HepG2 (cell line): ENCODE data around the gene ADAMTSL4. TPM values are rescaled to one million over a fixed set of nuclear protein-coding genes. Genes with fewer than 3 reads are reported as not detected.
"Not testable (repeated sequence)": the region's sequence is repeated elsewhere in the genome, so short reads cannot be mapped to it uniquely, and the experiment has no call there.

ENCODE experiments used
- ATAC-seq: fragments of 200-7000 bp; cut with Tn5 transposase; 3 replicates; pipeline ENCODE4 v1.9.1; 2020; ENCODE audit warnings: mild to moderate bottlenecking, moderate library complexity
- BruUV-seq: library from RNA; stranded (reverse); fragments of 400-500 nt; replicated peaks from 2 replicates; lab custom pipeline; 2021; lab: Mats Ljungman, UMichigan
- CTCF ChIA-PET: fragments of 300-600 bp; formaldehyde crosslinking; extraction: SDS; loops from one replicate; lab custom pipeline; 2021; ENCODE audit warnings: low total read pairs, inconsistent platforms, low intra/inter-chr PET ratio; lab: Yijun Ruan, JAX
- POLR2A ChIA-PET: fragments of 350-600 bp; sonication (Branson Sonifier 250); formaldehyde crosslinking; loops from one replicate; lab custom pipeline; 2020; ENCODE audit warnings: antibody characterized with exemption, inconsistent platforms; lab: Yijun Ruan, JAX
- DNase-seq: peaks from one replicate; pipeline ENCODE4 v3.0.0-alpha.2; 2015; ENCODE audit warnings: low spot score
- FAIRE-seq: peaks from 3 replicates; lab custom pipeline; 2011; peaks lifted over from hg19 to GRCh38; lab: Jason Lieb, UNC
- H2AFZ ChIP-seq: one replicate; pipeline ENCODE4 v1.6.1; 2011; ENCODE audit warnings: low read length, inconsistent platforms
- H3K27ac ChIP-seq: fragments of 300-600 bp; 3 replicates; pipeline ENCODE4 v1.8.0; 2011; ENCODE audit warnings: mixed run types, mild to moderate bottlenecking, mixed read lengths, low read length, inconsistent platforms; ENCODE audit not compliant: insufficient read depth; ENCODE audit errors: extremely low read length
- H3K27me3 ChIP-seq, 2 experiments: fragments of 200-600 bp in 1 of 2; 2 replicates in 1 of 2; 3 replicates in 1 of 2; pipeline versions ENCODE4 v1.6.0 to v1.8.0; 2011; ENCODE audit warnings: low read length in 2 of 2, mild to moderate bottlenecking in 2 of 2, moderate library complexity in 2 of 2, inconsistent platforms in 1 of 2; ENCODE audit not compliant: insufficient read depth in 2 of 2, control insufficient read depth in 1 of 2
- H3K36me3 ChIP-seq, 2 experiments: fragments of 200-600 bp in 1 of 2; replicated peaks in 1 of 2; 2 replicates in 1 of 2; 3 replicates in 1 of 2; pipeline versions ENCODE4 v1.5.1 to v1.8.0; 2011; ENCODE audit warnings: low read length in 2 of 2, inconsistent platforms in 1 of 2; ENCODE audit not compliant: insufficient read depth in 2 of 2, control insufficient read depth in 1 of 2
- H3K4me1 ChIP-seq: 2 replicates; pipeline ENCODE4 v1.5.1; 2012; ENCODE audit warnings: low read length, inconsistent platforms; ENCODE audit not compliant: insufficient read depth
- H3K4me2 ChIP-seq: 2 replicates; pipeline ENCODE4 v1.6.0; 2011; ENCODE audit warnings: low read depth, low read length, inconsistent platforms
- H3K4me3 ChIP-seq, 3 experiments: fragments of 200-600 bp in 1 of 3; sonication (generic), shearing (Covaris generic) in 1 of 3; replicated peaks in 1 of 3; 2 replicates each; pipeline ENCODE4 v1.5.1; 2011 to 2016; ENCODE audit warnings: low read length in 3 of 3, inconsistent platforms in 2 of 3, low read depth in 2 of 3, mild to moderate bottlenecking in 2 of 3, control low read depth in 1 of 3, mixed read lengths in 1 of 3; ENCODE audit not compliant: insufficient read depth in 1 of 3
- H3K79me2 ChIP-seq: one replicate; pipeline ENCODE4 v1.6.1; 2011; ENCODE audit warnings: low read length, inconsistent platforms; ENCODE audit not compliant: insufficient read depth
- H3K9ac ChIP-seq: 2 replicates; pipeline ENCODE4 v1.6.0; 2011; ENCODE audit warnings: mild to moderate bottlenecking, low read depth, low read length, inconsistent platforms; ENCODE audit not compliant: insufficient read depth
- H3K9me3 ChIP-seq: 2 replicates; pipeline ENCODE4 v1.5.1; 2012; ENCODE audit warnings: mild to moderate bottlenecking, low read length
- H4K20me1 ChIP-seq: 2 replicates; pipeline ENCODE4 v1.6.0; 2011; ENCODE audit warnings: inconsistent platforms, mild to moderate bottlenecking, low read length, moderate library complexity; ENCODE audit not compliant: insufficient read depth
- ATF4 ChIP-seq, 2 experiments: fragments of 450-650 bp in 1 of 2; sonication (generic) in 1 of 2; formaldehyde crosslinking; IDR thresholded peaks; 2 replicates each; pipeline versions ENCODE4 v1.5.0 to v1.8.0; 2020 to 2022; ENCODE audit warnings: mild to moderate bottlenecking in 1 of 2, missing genetic modification reagents in 1 of 2
- FOXA3 ChIP-seq: IDR thresholded peaks from 2 replicates; pipeline ENCODE4 v1.6.1; 2016; ENCODE audit warnings: missing genetic modification reagents, missing compliant biosample characterization
- HDAC2 ChIP-seq: sonication (generic); formaldehyde crosslinking; IDR thresholded peaks from 2 replicates; pipeline ENCODE4 v1.4.0; 2020; ENCODE audit warnings: missing genetic modification reagents
- PATZ1 ChIP-seq: sonication (generic); formaldehyde crosslinking; IDR thresholded peaks from 2 replicates; pipeline ENCODE4 v1.4.0; 2020; ENCODE audit warnings: missing genetic modification reagents
- SAP130 ChIP-seq: IDR thresholded peaks from 2 replicates; pipeline ENCODE4 v1.6.1; 2016; ENCODE audit warnings: low read depth
- ZNF331 ChIP-seq: sonication (generic); formaldehyde crosslinking; IDR thresholded peaks from 2 replicates; pipeline ENCODE4 v1.4.0; 2020; ENCODE audit warnings: missing genetic modification reagents
- ZNF354B ChIP-seq: sonication (generic); formaldehyde crosslinking; IDR thresholded peaks from 2 replicates; pipeline ENCODE4 v1.8.0; 2022; ENCODE audit warnings: mild to moderate bottlenecking, missing genetic modification reagents
- WGBS: methylation state at CpG from one replicate; pipeline ENCODE4 v1.1.6; 2017; ENCODE audit warnings: low lambda C conversion rate; 5-methylcytosine and 5-hydroxymethylcytosine counted together
- in situ Hi-C: cut with HindIII; loops from 2 replicates; pipeline ENCODE4 v1.10.0; 2017; ENCODE audit warnings: low pct_unique_long_range_greater_than_20kb; ENCODE audit not compliant: extremely low pct_ligation_motif_present
- intact Hi-C: fragments of 100-400 bp; cut with micrococcal nuclease; formaldehyde crosslinking; loops from one replicate; pipeline ENCODE4 v1.10.0; 2022; ENCODE audit not compliant: unreplicated experiment
- polyA plus RNA-seq, 8 experiments: library from polyadenylated mRNA; depleted of rRNA in 3 of 8; stranded (reverse) in 7 of 8; unstranded in 1 of 8; fragments of >200 nt; fragmentation: Illumina TruSeq in 4 of 8; extraction: Trizol in 4 of 8; gene quantifications; 2 replicates each; pipeline versions ENCODE4 v1.2.1 to v1.2.3, GENCODE V29; 2011 to 2016; ENCODE audit warnings: low read depth in 4 of 8, missing spikeins in 1 of 8, mixed read lengths in 1 of 8; ENCODE audit not compliant: insufficient read depth in 1 of 8
- total RNA-seq, 5 experiments: library from RNA; depleted of rRNA; stranded (reverse); fragments of >200 nt; fragmentation: Illumina TruSeq; extraction: Trizol; gene quantifications; 2 replicates each; pipeline ENCODE4 v1.2.3, GENCODE V29; 2016; ENCODE audit warnings: low read depth in 1 of 5

The ADAMTSL4 gene
- total and polyA plus RNA-seq, 2 of the 13 experiments (the other 11 are each of a cell fraction or from before 2014, with no cell fraction given): 3.9 to 16.4 TPM

- peak; percentile 57; the same call in 1 of the 2 replicates for TF ChIP-seq PATZ1 (CRISPR knock-in tag)
- 0 out of 2 replicates have a peak, but pooled peaks have one; percentile 14 for TF ChIP-seq HDAC2
- no peak for TF ChIP-seq ZNF331 (CRISPR knock-in tag)
- TF ChIP-seq SAP130 (CRISPR knock-in tag): 0 out of 2 replicates have a peak, but pooled peaks have one; percentile 16
- TF ChIP-seq ATF4 (CRISPR knock-in tag; IDR thresholded peaks at IDR 0.05): peak in 1 of 2 experiments; percentile 88; a peak in 2 of 4 replicates
- TF ChIP-seq ZNF354B (CRISPR knock-in tag): no peak
- TF ChIP-seq FOXA3 (CRISPR knock-in tag): peak; percentile 61
Measured at GRCh38 chr1:150564051-150564991, 15.1 kb downstream of the ADAMTSL4 start (continued).

GRCh38 chr1:150565240-150565991 is 16.2 kb downstream of the ADAMTSL4 start:
- H3K4me3 ChIP-seq, ATAC-seq, H3K9me3 ChIP-seq, in situ Hi-C loops, H3K27me3 ChIP-seq, H4K20me1 ChIP-seq, H3K36me3 ChIP-seq, H2AFZ ChIP-seq, H3K9ac ChIP-seq, DNase-seq, intact Hi-C loops, H3K4me2 ChIP-seq, BruUV-seq, CTCF ChIA-PET, H3K27ac ChIP-seq, FAIRE-seq: not testable (repeated sequence)
- 95% methylated on average over 14 of the region's 14 CpGs for WGBS
- POLR2A ChIA-PET: interaction anchor here (1.3 to 13.0 kb wide), 4 partner anchors 10 to 63 kb away, joined by 4 to 469 read pairs (median 75); partner anchors contain the start of genes ADAMTSL4, ENSA and MCL1
- Histone ChIP-seq H3K79me2 (peaks cover 22% of the 10 kb centered on the region), H3K4me1 (peaks cover 74% of the 10 kb centered on the region)
